GM23248 (cell line): ENCODE results near the gene RABGAP1L. TPM values are rescaled to one million over a fixed set of nuclear protein-coding genes. Genes with fewer than 3 reads are reported as not detected.

ENCODE experiments used
- DNase-seq: peaks from one replicate; pipeline ENCODE4 v3.0.0-alpha.2; 2015
- H2AFZ ChIP-seq: fragments of 200-600 bp; sonication (generic); 2 replicates; pipeline ENCODE4 v1.6.1; 2016; ENCODE audit warnings: antibody characterized with exemption
- H3F3A ChIP-seq: fragments of 200-600 bp; sonication (generic); 2 replicates; pipeline ENCODE4 v1.6.1; 2016; ENCODE audit warnings: mild to moderate bottlenecking, antibody characterized with exemption, mixed run types; ENCODE audit not compliant: insufficient read depth
- H3K27ac ChIP-seq: fragments of 200-600 bp; sonication (generic); 2 replicates; pipeline ENCODE4 v1.5.1; 2016; ENCODE audit warnings: mild to moderate bottlenecking
- H3K27me3 ChIP-seq: fragments of 200-600 bp; sonication (generic); replicated peaks from 2 replicates; pipeline ENCODE4 v1.6.1; 2016; ENCODE audit warnings: mild to moderate bottlenecking; ENCODE audit not compliant: insufficient read depth
- H3K36me3 ChIP-seq: fragments of 200-600 bp; sonication (generic); 2 replicates; pipeline ENCODE4 v1.6.1; 2016; ENCODE audit warnings: low read depth, mild to moderate bottlenecking
- H3K4me1 ChIP-seq: fragments of 200-600 bp; sonication (generic); 2 replicates; pipeline ENCODE4 v1.6.1; 2016; ENCODE audit warnings: mild to moderate bottlenecking; ENCODE audit not compliant: insufficient read depth
- H3K4me2 ChIP-seq: fragments of 200-600 bp; sonication (generic); one replicate; pipeline ENCODE4 v1.6.1; 2016; ENCODE audit warnings: mild to moderate bottlenecking; ENCODE audit not compliant: unreplicated experiment
- H3K4me3 ChIP-seq: fragments of 200-600 bp; sonication (generic); 2 replicates; pipeline ENCODE4 v1.5.1; 2016; ENCODE audit warnings: mild to moderate bottlenecking
- H3K79me2 ChIP-seq: fragments of 200-600 bp; sonication (generic); 2 replicates; pipeline ENCODE4 v1.6.1; 2016; ENCODE audit warnings: mild to moderate bottlenecking; ENCODE audit not compliant: insufficient read depth
- H3K9ac ChIP-seq: fragments of 200-600 bp; sonication (generic); 2 replicates; pipeline ENCODE4 v1.6.1; 2016; ENCODE audit warnings: mild to moderate bottlenecking
- H3K9me2 ChIP-seq: fragments of 200-600 bp; sonication (generic); 2 replicates; pipeline ENCODE4 v1.6.1; 2016; ENCODE audit warnings: mixed run types, mild to moderate bottlenecking, moderate library complexity; ENCODE audit not compliant: insufficient read depth
- H3K9me3 ChIP-seq: fragments of 200-600 bp; sonication (generic); one replicate; pipeline ENCODE4 v1.6.1; 2017; ENCODE audit warnings: low read depth
- H4K20me1 ChIP-seq: fragments of 200-600 bp; sonication (generic); 2 replicates; pipeline ENCODE4 v1.6.0; 2016; ENCODE audit not compliant: insufficient read depth
- EZH2 ChIP-seq: fragments of 200-600 bp; sonication (generic); IDR thresholded peaks from 2 replicates; pipeline ENCODE4 v1.6.1; 2018; ENCODE audit warnings: antibody characterized with exemption, mild to moderate bottlenecking; ENCODE audit not compliant: insufficient read depth, poor library complexity, severe bottlenecking
- EZH2phosphoT487 ChIP-seq: fragments of 200-600 bp; sonication (generic); IDR thresholded peaks from 2 replicates; pipeline ENCODE4 v1.6.1; 2018; ENCODE audit warnings: antibody characterized with exemption, moderate library complexity, mild to moderate bottlenecking, low read depth; ENCODE audit not compliant: insufficient read depth
- WGBS, 2 experiments: methylation state at CpG; one replicate each; pipeline ENCODE4 v1.1.6; 2015 to 2017; ENCODE audit warnings: low lambda C conversion rate in 2 of 2, low coverage in 1 of 2; ENCODE audit errors: missing lambda C conversion rate in 2 of 2; 5-methylcytosine and 5-hydroxymethylcytosine counted together
- in situ Hi-C: fragments of 300-500 bp; cut with MboI; formaldehyde crosslinking; loops from 2 replicates; pipeline ENCODE4 v1.15.0; 2020
- polyA plus RNA-seq: library from polyadenylated mRNA; unstranded; fragments of >200 nt; fragmentation: Nextera tagmentation; extraction: Ambion mirVana; gene quantifications from 2 replicates; pipeline ENCODE4 v1.2.1, GENCODE V29; 2016
- total RNA-seq: library from RNA; depleted of rRNA; stranded (reverse); fragments of >200 nt; shearing (Covaris generic); gene quantifications from 2 replicates; pipeline ENCODE4 v1.2.3, GENCODE V29; 2014

RABGAP1L gene
- total and polyA plus RNA-seq, 2 experiments from 2014 or later, result 13.7 to 21.6 TPM

DNA sequence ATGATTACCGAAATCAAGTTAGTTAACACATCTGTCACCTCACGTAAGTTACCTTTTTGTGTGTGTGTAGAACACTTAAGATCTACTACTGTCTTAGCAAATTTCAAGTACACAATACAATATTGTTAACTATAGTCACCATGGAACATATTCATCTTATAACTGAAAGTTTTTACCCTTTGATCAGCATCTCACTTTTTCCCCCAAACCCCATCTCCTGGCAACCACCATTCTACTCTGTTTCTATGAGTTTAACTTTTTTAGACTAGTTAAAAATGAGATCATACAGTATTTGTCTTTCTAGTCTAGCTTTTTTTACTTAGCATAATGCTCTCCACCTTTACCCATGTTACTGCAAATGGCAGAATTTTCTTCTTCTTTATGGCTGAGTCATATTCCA is 124.7 kb downstream of the RABGAP1L start:
- H2AFZ ChIP-seq, result no peak overlapping the region
- no peak for TF ChIP-seq EZH2phosphoT487
- no peak for TF ChIP-seq EZH2
- no peak overlapping the region for H3K4me3 ChIP-seq
- no peaks in the 10 kb centered on the region for H3K36me3 ChIP-seq
- no peaks in the 10 kb centered on the region for H3K9me3 ChIP-seq
- H3K4me1 ChIP-seq, result no peaks in the 10 kb centered on the region
- H3K4me2 ChIP-seq, result no peak overlapping the region
- no peaks in the 10 kb centered on the region for H3K9me2 ChIP-seq
- H3K79me2 ChIP-seq, result no peaks in the 10 kb centered on the region
- H3K27me3 ChIP-seq, result no peaks in the 10 kb centered on the region
- 87 to 89% methylated on average over 2 of the region's 2 CpGs for WGBS, 2 experiments
- H3K27ac ChIP-seq, result no peak overlapping the region
- no peak for DNase-seq
- no peak overlapping the region for H3K9ac ChIP-seq
- no peaks in the 10 kb centered on the region for H4K20me1 ChIP-seq
- no peaks in the 10 kb centered on the region for H3F3A ChIP-seq
- in situ Hi-C loops, result no loop called here

GRCh38 chr1:174286042-174286441 is 126.7 kb downstream of the RABGAP1L start:
- TF ChIP-seq EZH2phosphoT487 (no peak), EZH2 (no peak)
- Histone ChIP-seq H3K4me3 (no peak overlapping the region), H3K9ac (no peak overlapping the region), H3K36me3 (peaks cover 4% of the 10 kb centered on the region; the same call in 1 of the 2 replicates), H3F3A (no peaks in the 10 kb centered on the region), H3K79me2 (no peaks in the 10 kb centered on the region), H3K4me2 (no peak overlapping the region), H3K27ac (no peak overlapping the region), H4K20me1 (no peaks in the 10 kb centered on the region), H3K9me3 (no peaks in the 10 kb centered on the region), H3K27me3 (no peaks in the 10 kb centered on the region), H3K4me1 (no peaks in the 10 kb centered on the region), H3K9me2 (no peaks in the 10 kb centered on the region), H2AFZ (no peak overlapping the region)
- WGBS, 2 experiments, result 96 to 97% methylated on average over 1 of the region's 1 CpG
- DNase-seq, result no peak
- in situ Hi-C loops, result no loop called here

DNA sequence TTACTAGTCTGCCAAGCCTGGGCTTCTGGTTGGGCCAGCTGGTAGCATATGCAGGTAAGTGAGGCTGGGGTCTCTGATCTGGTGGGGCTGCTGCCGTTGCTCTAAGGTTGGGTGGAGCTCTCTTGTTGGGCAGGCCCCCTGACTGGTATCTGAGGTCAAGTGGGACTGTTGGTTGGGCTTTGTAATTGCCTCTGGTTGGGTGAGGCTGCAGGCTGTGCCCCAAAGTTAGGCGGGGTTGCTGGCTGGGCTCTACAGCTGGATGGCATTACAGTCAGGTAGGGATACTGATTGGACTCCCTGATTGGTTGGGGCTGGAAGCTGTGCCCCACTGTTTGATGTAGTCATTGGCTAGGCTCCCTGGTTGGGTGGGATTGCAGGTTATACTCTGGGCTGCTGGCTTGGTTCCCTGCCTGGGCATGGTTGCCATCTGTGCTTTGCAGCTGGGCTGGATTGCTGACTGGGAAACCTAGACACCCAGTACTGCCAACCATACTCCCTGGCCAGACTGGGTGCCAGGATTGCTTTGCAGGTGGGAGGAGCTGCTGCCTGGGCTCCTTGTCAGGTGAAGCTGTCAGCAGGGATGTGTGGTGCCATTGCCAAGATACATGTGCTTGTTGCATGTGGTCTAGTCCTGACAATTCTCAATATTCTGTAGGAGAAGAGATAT is 130.5 kb downstream of the RABGAP1L start:
- H2AFZ ChIP-seq, result no peak overlapping the region
- H3K4me3 ChIP-seq, result no peak overlapping the region
- no peak for DNase-seq
- H3K9me3 ChIP-seq, result no peaks in the 10 kb centered on the region
- WGBS, 2 experiments, result 87 to 92% methylated on average over 2 of the region's 2 CpGs
- H3K9me2 ChIP-seq, result no peaks in the 10 kb centered on the region
- H3K79me2 ChIP-seq, result no peaks in the 10 kb centered on the region
- H3K27me3 ChIP-seq, result no peaks in the 10 kb centered on the region
- TF ChIP-seq EZH2 (no peak), EZH2phosphoT487 (no peak)
- no peak overlapping the region for H3K4me2 ChIP-seq
- H3K4me1 ChIP-seq, result no peaks in the 10 kb centered on the region
- H3F3A ChIP-seq, result no peaks in the 10 kb centered on the region
- H3K9ac ChIP-seq, result no peak overlapping the region
- H3K27ac ChIP-seq, result no peak overlapping the region
- peaks cover 6% of the 10 kb centered on the region; the same call in 1 of the 2 replicates for H3K36me3 ChIP-seq
- in situ Hi-C loops, result no loop called here
- no peaks in the 10 kb centered on the region for H4K20me1 ChIP-seq

GRCh38 chr1:174291059-174291458 is 131.7 kb downstream of the RABGAP1L start:
- H3K9me2 ChIP-seq, result no peaks in the 10 kb centered on the region
- no peaks in the 10 kb centered on the region for H3F3A ChIP-seq
- in situ Hi-C loops, result no loop called here
- peaks cover 6% of the 10 kb centered on the region; the same call in 1 of the 2 replicates for H3K36me3 ChIP-seq
- no peak overlapping the region for H3K4me3 ChIP-seq
- H3K4me1 ChIP-seq, result no peaks in the 10 kb centered on the region
- H3K79me2 ChIP-seq, result no peaks in the 10 kb centered on the region
- H3K27me3 ChIP-seq, result no peaks in the 10 kb centered on the region
- H2AFZ ChIP-seq, result no peak overlapping the region
- H3K27ac ChIP-seq, result no peak overlapping the region
- H3K4me2 ChIP-seq, result no peak overlapping the region
- TF ChIP-seq EZH2 (no peak), EZH2phosphoT487 (no peak)
- H3K9ac ChIP-seq, result no peak overlapping the region
- no peaks in the 10 kb centered on the region for H4K20me1 ChIP-seq
- no peaks in the 10 kb centered on the region for H3K9me3 ChIP-seq
- no peak for DNase-seq

DNA sequence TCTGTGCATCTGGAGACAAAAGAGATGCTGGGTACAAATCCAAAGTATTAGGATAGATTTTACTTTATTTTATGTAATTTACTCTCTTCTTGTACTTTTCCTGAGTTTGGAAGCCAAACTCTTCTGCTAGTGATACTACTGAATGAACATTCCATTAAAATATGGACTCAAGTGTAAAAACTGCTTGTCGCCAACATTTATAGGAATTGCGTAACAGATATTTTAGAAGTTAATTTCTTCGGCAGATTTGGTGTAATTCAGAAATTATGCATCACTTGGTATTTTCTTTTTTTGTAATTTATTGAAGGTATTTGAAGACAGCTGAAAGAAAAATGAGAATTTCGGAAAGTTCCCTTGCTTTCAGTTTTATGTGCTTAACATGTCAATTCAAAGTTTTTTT is 137.0 kb downstream of the RABGAP1L start:
- Histone ChIP-seq H3K36me3 (no peaks in the 10 kb centered on the region), H3K4me1 (no peaks in the 10 kb centered on the region), H3K9me2 (no peaks in the 10 kb centered on the region), H3F3A (no peaks in the 10 kb centered on the region), H3K27me3 (no peaks in the 10 kb centered on the region), H3K4me2 (no peak overlapping the region), H3K79me2 (no peaks in the 10 kb centered on the region), H2AFZ (no peak overlapping the region), H3K9me3 (no peaks in the 10 kb centered on the region), H3K27ac (no peak overlapping the region), H3K9ac (no peak overlapping the region), H3K4me3 (no peak overlapping the region), H4K20me1 (no peaks in the 10 kb centered on the region)
- TF ChIP-seq EZH2 (no peak), EZH2phosphoT487 (no peak)
- DNase-seq, result no peak
- WGBS, 2 experiments, result 76 to 79% methylated on average over 4 of the region's 4 CpGs
- in situ Hi-C loops, result no loop called here
